ENCODE data around the gene TBC1D22A.

TBC1D22A gene, protein sequence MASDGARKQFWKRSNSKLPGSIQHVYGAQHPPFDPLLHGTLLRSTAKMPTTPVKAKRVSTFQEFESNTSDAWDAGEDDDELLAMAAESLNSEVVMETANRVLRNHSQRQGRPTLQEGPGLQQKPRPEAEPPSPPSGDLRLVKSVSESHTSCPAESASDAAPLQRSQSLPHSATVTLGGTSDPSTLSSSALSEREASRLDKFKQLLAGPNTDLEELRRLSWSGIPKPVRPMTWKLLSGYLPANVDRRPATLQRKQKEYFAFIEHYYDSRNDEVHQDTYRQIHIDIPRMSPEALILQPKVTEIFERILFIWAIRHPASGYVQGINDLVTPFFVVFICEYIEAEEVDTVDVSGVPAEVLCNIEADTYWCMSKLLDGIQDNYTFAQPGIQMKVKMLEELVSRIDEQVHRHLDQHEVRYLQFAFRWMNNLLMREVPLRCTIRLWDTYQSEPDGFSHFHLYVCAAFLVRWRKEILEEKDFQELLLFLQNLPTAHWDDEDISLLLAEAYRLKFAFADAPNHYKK

GRCh38 chr22:46762238-46763050 lies at the start of gene TBC1D22A:
Gene TBC1D22A (plus strand): TSS chr22:46762650. CDS start chr22:46762787, 137 bp downstream.
- peak; percentile 88 for DNase-seq

DNA sequence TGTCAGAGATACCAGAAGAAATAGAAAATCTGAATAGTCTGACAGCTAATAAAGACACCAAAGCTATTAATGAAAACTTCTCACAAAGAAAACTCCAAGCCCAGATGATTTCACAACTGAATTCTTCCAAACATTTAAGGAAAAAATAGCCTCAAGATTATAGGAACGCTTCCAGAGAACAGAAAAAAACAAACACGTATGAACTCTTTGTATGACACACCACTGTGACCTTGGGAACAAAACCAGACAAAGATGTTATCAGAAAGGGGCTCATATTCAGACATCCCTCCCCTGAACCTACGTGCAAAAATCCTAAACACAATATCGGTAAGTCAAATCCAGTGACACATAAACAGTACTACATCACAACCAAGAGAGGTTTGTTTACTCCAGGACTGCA lies 47.9 kb upstream of the TBC1D22A start:
- no peak for DNase-seq

- no peak for DNase-seq
Measured at GRCh38 chr22:46719921-46720320, 42.5 kb upstream of the TBC1D22A start.

- DNase-seq, result no peak
Measured at GRCh38 chr22:46721501-46722085, 40.9 kb upstream of the TBC1D22A start.

DNA sequence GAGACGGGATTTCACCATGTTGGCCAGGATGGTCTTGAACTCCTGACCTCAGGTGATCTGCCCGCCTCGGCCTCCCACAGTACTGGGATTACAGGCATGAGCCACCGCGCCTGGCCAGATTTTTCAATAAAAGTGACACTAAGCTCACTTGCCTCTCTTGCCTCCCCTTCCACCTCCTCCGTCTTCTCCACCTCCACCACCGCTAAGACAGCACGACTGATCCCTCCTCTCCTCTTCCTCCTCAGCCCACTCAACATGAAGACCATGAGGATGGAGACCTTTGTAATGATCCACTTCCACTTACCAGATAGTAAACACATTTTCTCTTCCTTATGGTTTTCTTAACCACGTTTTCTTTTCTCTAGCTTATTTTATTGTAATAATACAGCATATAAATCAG lies 38.6 kb upstream of the TBC1D22A start:
- DNase-seq, result no peak

DNA sequence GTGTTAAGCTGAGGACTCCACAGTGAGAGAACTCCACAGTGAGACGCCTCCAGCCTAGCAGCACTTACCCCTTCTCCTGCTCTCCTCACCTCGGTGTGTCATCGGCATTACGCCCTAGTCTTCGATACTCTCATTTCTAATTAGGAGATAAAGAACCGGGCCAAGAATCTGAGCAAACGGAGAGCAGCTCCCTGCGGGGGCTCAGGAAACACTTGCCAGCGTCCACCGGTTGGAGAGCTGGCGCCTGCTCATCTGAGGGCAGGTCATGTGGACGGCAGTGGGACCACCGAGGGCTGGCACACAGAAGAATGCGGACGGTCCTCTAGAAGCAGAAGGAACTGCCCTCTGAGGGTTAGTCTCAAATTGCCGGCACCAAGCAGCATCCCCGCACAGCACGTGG lies 37.4 kb upstream of the TBC1D22A start:
- DNase-seq, result no peak

GRCh38 chr22:46726066-46726985 lies 36.1 kb upstream of the TBC1D22A start:
- peak; percentile 87 for DNase-seq

DNA sequence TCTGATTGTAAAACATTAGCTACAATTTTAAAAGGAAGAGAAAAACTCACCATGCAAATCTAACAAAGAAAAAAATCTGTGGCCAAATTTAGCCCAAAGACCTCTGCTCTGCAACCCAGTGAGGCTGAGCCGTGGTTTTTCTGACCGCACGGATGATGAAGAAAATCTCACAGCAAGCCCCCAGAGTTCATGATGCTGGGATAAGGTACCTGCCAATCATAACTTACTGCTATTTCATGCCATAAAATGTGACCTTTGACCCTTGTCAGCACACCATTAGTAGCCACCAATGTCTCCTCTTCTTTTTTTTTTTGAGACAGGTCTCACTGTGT lies 35.5 kb upstream of the TBC1D22A start:
- no peak for DNase-seq

- DNase-seq, result no peak
Measured at GRCh38 chr22:46727813-46728364, 34.6 kb upstream of the TBC1D22A start.

DNA sequence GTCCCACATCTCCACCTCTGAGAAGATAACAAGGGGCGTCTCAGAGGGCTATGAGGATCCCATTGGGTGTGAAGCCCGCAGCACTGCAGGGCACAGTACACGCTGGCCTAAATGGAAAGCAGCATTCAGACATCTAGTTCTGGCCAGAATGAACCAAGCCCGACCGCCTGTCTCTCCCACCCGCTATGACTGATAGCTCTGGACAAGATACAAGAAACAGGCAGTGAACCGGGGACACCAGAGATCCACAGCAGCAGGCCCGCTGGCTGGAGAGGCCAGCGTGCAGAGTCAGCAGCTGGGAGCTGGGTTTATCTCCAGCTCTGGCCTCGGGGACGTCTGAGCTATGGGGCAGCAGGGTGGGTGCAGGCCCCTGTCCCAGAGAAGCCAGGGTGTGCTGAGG lies 34.0 kb upstream of the TBC1D22A start:
- DNase-seq, result no peak

DNA sequence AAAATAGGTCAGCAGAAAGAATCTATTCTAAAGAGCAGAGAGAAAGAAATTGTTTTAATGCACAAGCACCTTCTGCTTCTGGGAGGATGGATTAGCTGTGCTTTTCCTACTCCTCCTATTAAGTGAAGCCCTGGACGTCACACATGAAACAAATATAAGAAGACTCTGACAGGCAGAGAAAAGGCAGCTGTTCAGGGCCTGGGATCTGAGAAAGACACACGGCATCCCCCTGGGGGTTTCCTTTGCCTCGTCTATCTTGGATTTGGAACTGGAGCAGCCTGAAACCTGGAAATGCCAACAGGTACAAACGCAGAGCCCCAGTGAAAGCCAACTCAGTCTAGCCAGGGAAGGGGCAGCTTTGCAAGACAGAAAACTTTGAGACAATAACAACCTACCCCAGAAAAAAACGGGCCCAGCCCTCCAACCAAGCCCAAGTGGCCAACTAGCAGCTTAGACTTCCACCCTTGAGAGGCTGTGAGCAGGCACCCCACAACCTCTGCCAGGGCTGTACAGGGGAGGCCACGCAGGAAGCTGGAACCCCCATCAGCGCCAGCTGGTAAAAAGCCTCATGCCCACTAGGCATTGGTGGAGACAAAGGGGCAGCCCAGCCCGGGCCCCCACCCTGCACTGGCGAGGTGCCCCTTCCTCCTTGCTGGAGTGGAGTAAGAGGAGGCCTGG lies 31.7 kb upstream of the TBC1D22A start:
- DNase-seq, result no peak

- peak; percentile 55 for DNase-seq
Measured at GRCh38 chr22:46731246-46732040, 31.0 kb upstream of the TBC1D22A start.

GRCh38 chr22:46732041-46732379 lies 30.4 kb upstream of the TBC1D22A start:
- no peak for DNase-seq

GRCh38 chr22:46732513-46732912 lies 29.9 kb upstream of the TBC1D22A start:
- DNase-seq, result no peak

DNA sequence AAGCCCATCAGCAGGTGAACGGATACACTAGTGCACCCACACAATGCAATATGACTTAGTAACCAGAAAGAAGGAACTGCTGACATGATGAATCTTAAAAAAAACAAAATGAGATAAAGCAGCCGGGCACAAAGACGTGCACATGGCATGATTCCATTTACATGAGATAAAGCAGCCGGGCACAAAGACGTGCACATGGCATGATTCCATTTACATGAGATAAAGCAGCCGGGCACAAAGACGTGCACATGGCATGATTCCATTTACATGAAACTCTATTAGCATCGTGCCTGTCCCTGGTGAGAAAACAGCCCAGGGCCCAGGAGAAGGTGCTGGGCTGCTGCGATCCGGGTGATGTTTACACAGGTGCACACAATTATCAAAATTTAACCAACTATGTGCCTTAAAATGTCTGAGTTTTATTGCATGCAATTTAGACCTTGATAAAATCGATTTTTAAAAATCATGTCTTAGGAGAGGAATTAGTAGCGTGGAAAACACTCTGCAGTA lies 28.2 kb upstream of the TBC1D22A start:
- peak; percentile 34 for DNase-seq

- peak; percentile 31 for DNase-seq
Measured at GRCh38 chr22:46734830-46735453, 27.5 kb upstream of the TBC1D22A start.

DNA sequence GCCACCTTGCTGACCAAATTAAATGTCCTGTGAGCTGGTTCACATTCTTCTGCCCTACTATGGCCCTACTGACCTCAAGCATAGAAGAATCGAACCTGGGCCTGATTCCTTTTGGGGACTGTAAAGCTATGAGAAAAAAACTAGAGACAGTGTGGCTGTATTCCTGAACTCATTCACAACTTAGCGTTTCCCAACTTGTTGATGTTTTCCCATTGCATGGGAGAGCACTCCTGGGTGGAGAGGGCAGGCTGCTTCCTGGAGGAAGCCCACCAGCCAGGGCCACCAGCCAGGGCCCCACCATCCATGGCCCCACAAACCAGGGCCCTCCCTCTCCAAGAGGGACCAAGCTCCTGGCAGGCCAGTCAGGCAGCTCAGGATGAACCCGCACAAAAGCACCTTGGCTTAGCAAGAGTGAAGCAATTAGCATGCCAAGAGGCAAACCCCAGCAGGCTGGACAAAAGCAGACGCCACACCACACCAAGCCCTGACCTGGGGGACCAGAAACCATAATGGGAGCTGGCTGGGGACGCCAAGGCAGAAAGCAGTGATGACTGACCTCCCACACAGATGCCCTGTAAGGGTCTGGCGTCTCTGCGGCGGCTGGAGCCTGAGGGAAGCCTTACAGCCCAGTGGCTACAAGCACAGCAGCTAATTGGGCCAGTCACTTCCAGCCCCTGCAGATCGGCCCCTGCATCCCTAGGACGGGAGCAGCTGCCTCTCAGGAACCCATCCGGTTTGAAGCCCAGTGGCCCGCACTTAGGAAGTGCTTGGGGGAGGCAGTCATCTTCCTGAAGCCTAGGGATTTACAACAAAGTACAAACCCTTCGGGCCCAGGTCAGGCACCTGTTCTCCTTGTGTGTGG lies 26.5 kb upstream of the TBC1D22A start:
- no peak for DNase-seq

- DNase-seq, result no peak
Measured at GRCh38 chr22:46736705-46737104, 25.7 kb upstream of the TBC1D22A start.

Measured in NCI-H2029 (cell line).